AG10803 (cell line): Measurements from ENCODE around the gene REEP2.

Experiments used
- DNase-seq: peaks from one replicate; pipeline ENCODE4 v3.0.0; 2010; ENCODE audit warnings: low read depth
- H3K4me3 ChIP-seq: 2 replicates; pipeline ENCODE4 v1.5.1; 2011; ENCODE audit warnings: mild to moderate bottlenecking, low read length, control low read depth
- CTCF ChIP-seq: conservative IDR thresholded peaks from 2 replicates; pipeline ENCODE4 v1.5.1; 2011; ENCODE audit warnings: mild to moderate bottlenecking, low read length, control low read depth, inconsistent platforms

The REEP2 gene

GRCh38 chr5:138457531-138458275 is 18.8 kb downstream of the REEP2 start:
- H3K4me3 ChIP-seq, result no peak overlapping the region
- no peak; the same call in 1 of the 2 replicates for TF ChIP-seq CTCF
- DNase-seq, result no peak

- TF ChIP-seq CTCF, result no peak
- DNase-seq, result no peak
Observed at GRCh38 chr5:138458384-138458783, 19.5 kb downstream of the REEP2 start.

GRCh38 chr5:138458856-138459255 is 20.0 kb downstream of the REEP2 start:
- DNase-seq, result no peak
- H3K4me3 ChIP-seq, result no peak overlapping the region
- no peak for TF ChIP-seq CTCF

More at GRCh38 chr5:138458384-138458783, 19.5 kb downstream of the REEP2 start:
- H3K4me3 ChIP-seq, result no peak overlapping the region

GRCh38 chr5:138459311-138459933 is 20.6 kb downstream of the REEP2 start:
- H3K4me3 ChIP-seq, result no peak overlapping the region
- no peak for DNase-seq
- TF ChIP-seq CTCF, result no peak

GRCh38 chr5:138460032-138460693 is 21.3 kb downstream of the REEP2 start:
- no peak overlapping the region for H3K4me3 ChIP-seq
- TF ChIP-seq CTCF, result no peak
- DNase-seq, result no peak

- no peak overlapping the region for H3K4me3 ChIP-seq
- no peak for TF ChIP-seq CTCF
- peak; percentile 81 for DNase-seq
Observed at GRCh38 chr5:138461343-138462125, 22.7 kb downstream of the REEP2 start.
